Endothelial cell of umbilical vein (primary cell): ENCODE measurements around the gene MINDY4. TPM values are rescaled to one million over a fixed set of nuclear protein-coding genes. Genes with fewer than 3 reads are reported as not detected.

ENCODE experiments used
- BruUV-seq: library from RNA; stranded (reverse); fragments of 400-500 nt; replicated peaks from 2 replicates; lab custom pipeline; 2021; lab: Mats Ljungman, UMichigan
- CTCF ChIA-PET: fragments of 300-600, 350-600 bp; sonication (Branson Sonifier 250); formaldehyde crosslinking; loops from one replicate; lab custom pipeline; 2021; ENCODE audit warnings: antibody characterized with exemption, inconsistent platforms; lab: Charles Lee
- POLR2A ChIA-PET: fragments of 300-600, 350-600 bp; sonication (Branson Sonifier 250); formaldehyde crosslinking; loops from one replicate; lab custom pipeline; 2021; ENCODE audit warnings: antibody characterized with exemption, inconsistent platforms; lab: Charles Lee
- DNase-seq: peaks from one replicate; pipeline ENCODE4 v3.0.0-alpha.2; 2011; ENCODE audit warnings: low read depth, low spot score
- FAIRE-seq: peaks from 2 replicates; lab custom pipeline; 2011; peaks lifted over from hg19 to GRCh38; lab: Jason Lieb, UNC
- H2AFZ ChIP-seq: 2 replicates; pipeline ENCODE4 v1.6.0; 2012; ENCODE audit warnings: low read depth, low read length, control low read depth, inconsistent platforms
- H3K27ac ChIP-seq: 2 replicates; pipeline ENCODE4 v1.5.1; 2011; ENCODE audit warnings: low read depth, mild to moderate bottlenecking, control low read depth, low read length, moderate library complexity; ENCODE audit not compliant: insufficient read depth
- H3K27me3 ChIP-seq, 2 experiments: 2 replicates each; pipeline versions ENCODE4 v1.6.0 to v1.6.1; 2011; ENCODE audit warnings: low read length in 2 of 2, mixed read lengths in 1 of 2; ENCODE audit not compliant: control insufficient read depth in 2 of 2, insufficient read depth in 2 of 2
- H3K36me3 ChIP-seq, 2 experiments: 2 replicates in 1 of 2; 3 replicates in 1 of 2; pipeline ENCODE4 v1.5.1; 2011; ENCODE audit warnings: low read length in 2 of 2, mild to moderate bottlenecking in 1 of 2, moderate library complexity in 1 of 2; ENCODE audit not compliant: control insufficient read depth in 2 of 2, insufficient read depth in 2 of 2; ENCODE audit errors: extremely low read depth in 1 of 2
- H3K4me1 ChIP-seq: 3 replicates; pipeline ENCODE4 v1.5.1; 2011; ENCODE audit warnings: mild to moderate bottlenecking, low read length; ENCODE audit not compliant: control insufficient read depth, insufficient read depth; ENCODE audit errors: extremely low read depth
- H3K4me2 ChIP-seq: 2 replicates; pipeline ENCODE4 v1.6.1; 2011; ENCODE audit warnings: low read length, control low read depth, mixed read lengths; ENCODE audit not compliant: insufficient read depth
- H3K4me3 ChIP-seq, 3 experiments: fragments of 200-600 bp in 1 of 3; sonication (generic), shearing (Covaris generic) in 1 of 3; replicated peaks in 1 of 3; 2 replicates each; pipeline ENCODE4 v1.5.1; 2011 to 2016; ENCODE audit warnings: control low read depth in 3 of 3, low read length in 3 of 3, mild to moderate bottlenecking in 2 of 3, inconsistent platforms in 1 of 3, low read depth in 1 of 3, moderate library complexity in 1 of 3; ENCODE audit not compliant: insufficient read depth in 1 of 3
- H3K79me2 ChIP-seq: 2 replicates; pipeline ENCODE4 v1.6.0; 2012; ENCODE audit warnings: low read length, inconsistent platforms; ENCODE audit not compliant: control insufficient read depth, insufficient read depth
- H3K9ac ChIP-seq: replicated peaks from 2 replicates; pipeline ENCODE3; 2011; ENCODE audit warnings: low read length, control low read depth; ENCODE audit not compliant: insufficient read depth; ENCODE audit errors: extremely low read depth
- H3K9me1 ChIP-seq: replicated peaks from 3 replicates; pipeline ENCODE4 v1.6.0; 2011; ENCODE audit warnings: mild to moderate bottlenecking, low read length; ENCODE audit not compliant: control insufficient read depth, insufficient read depth; ENCODE audit errors: extremely low read depth
- H3K9me3 ChIP-seq: replicated peaks from 2 replicates; pipeline ENCODE4 v1.5.1; 2012; ENCODE audit warnings: low read length, inconsistent platforms; ENCODE audit not compliant: control insufficient read depth, insufficient read depth
- H4K20me1 ChIP-seq: replicated peaks from 2 replicates; pipeline ENCODE3; 2011; ENCODE audit warnings: mild to moderate bottlenecking, low read length; ENCODE audit not compliant: control insufficient read depth, insufficient read depth; ENCODE audit errors: extremely low read depth
- CTCF ChIP-seq, 2 donors: IDR thresholded peaks; 1 replicate in 1 of 2; 2 replicates in 1 of 2; pipeline ENCODE4 v1.5.1; 2011; ENCODE audit warnings: low read length in 2 of 2, mild to moderate bottlenecking in 2 of 2, moderate library complexity in 2 of 2, control low read depth in 1 of 2, inconsistent platforms in 1 of 2, low read depth in 1 of 2; ENCODE audit not compliant: insufficient read depth in 1 of 2; ENCODE audit errors: extremely low read depth in 1 of 2
- EZH2 ChIP-seq: IDR thresholded peaks from 2 replicates; pipeline ENCODE4 v1.6.1; 2012; ENCODE audit warnings: borderline replicate concordance, low read depth, mild to moderate bottlenecking, moderate library complexity, low read length, inconsistent platforms; ENCODE audit not compliant: severe bottlenecking
- FOS ChIP-seq: IDR thresholded peaks from 2 replicates; pipeline ENCODE4 v1.6.1; 2011; ENCODE audit warnings: mild to moderate bottlenecking, low read length, moderate library complexity, borderline replicate concordance; ENCODE audit not compliant: insufficient read depth
- GATA2 ChIP-seq: IDR thresholded peaks from 2 replicates; pipeline ENCODE4 v1.7.0; 2011; ENCODE audit warnings: low read depth, mild to moderate bottlenecking, moderate library complexity, mixed read lengths, low read length; ENCODE audit not compliant: insufficient read length, insufficient read depth
- JUN ChIP-seq: IDR thresholded peaks from 2 replicates; pipeline ENCODE4 v1.6.1; 2011; ENCODE audit warnings: borderline replicate concordance, low read depth; ENCODE audit not compliant: insufficient read length, insufficient read depth
- MYC ChIP-seq: IDR thresholded peaks from one replicate; pipeline ENCODE4 v1.6.1; 2011; ENCODE audit warnings: mild to moderate bottlenecking, low read depth, low read length
- POLR2A ChIP-seq: IDR thresholded peaks from 2 replicates; pipeline ENCODE4 v1.6.1; 2012; ENCODE audit warnings: low read depth, mild to moderate bottlenecking, control low read depth, low read length
- POLR2AphosphoS5 ChIP-seq: IDR thresholded peaks from 2 replicates; pipeline ENCODE4 v1.6.1; 2012; ENCODE audit warnings: low read depth, mild to moderate bottlenecking, control low read depth, low read length, moderate library complexity; ENCODE audit not compliant: insufficient read depth
- dilution Hi-C: fragments of 300-500 bp; cut with MboI; formaldehyde crosslinking; loops from one replicate; pipeline ENCODE4 v1.15.0; 2019; ENCODE audit warnings: low sequenced_read_pairs; ENCODE audit not compliant: extremely low pct_ligation_motif_present
- intact Hi-C: fragments of 100-400 bp; cut with micrococcal nuclease; formaldehyde crosslinking; loops from one replicate; pipeline ENCODE4 v1.10.0; 2022
- polyA plus RNA-seq, 4 experiments: library from polyadenylated mRNA; depleted of rRNA in 3 of 4; stranded (reverse) in 3 of 4; unstranded in 1 of 4; fragments of >200 nt; gene quantifications; 2 replicates each; pipeline versions ENCODE4 v1.2.1 to v1.2.3, GENCODE V29; 2011 to 2012; ENCODE audit warnings: missing spikeins in 1 of 4
- total RNA-seq: library from RNA; stranded (reverse); gene quantifications from 2 replicates; pipeline ENCODE4 v1.2.3, GENCODE V29; 2021
- TF ChIP-seq, protein P1 (sequence below): IDR thresholded peaks from 2 replicates; pipeline ENCODE4 v1.6.1; 2011; ENCODE audit not compliant: insufficient read depth, insufficient read length

MINDY4 gene
- total and polyA plus RNA-seq, 2 donors (not counting 3 experiments of a cell fraction or from before 2014, with no cell fraction given): 2.2 to 4.7 TPM

DNA sequence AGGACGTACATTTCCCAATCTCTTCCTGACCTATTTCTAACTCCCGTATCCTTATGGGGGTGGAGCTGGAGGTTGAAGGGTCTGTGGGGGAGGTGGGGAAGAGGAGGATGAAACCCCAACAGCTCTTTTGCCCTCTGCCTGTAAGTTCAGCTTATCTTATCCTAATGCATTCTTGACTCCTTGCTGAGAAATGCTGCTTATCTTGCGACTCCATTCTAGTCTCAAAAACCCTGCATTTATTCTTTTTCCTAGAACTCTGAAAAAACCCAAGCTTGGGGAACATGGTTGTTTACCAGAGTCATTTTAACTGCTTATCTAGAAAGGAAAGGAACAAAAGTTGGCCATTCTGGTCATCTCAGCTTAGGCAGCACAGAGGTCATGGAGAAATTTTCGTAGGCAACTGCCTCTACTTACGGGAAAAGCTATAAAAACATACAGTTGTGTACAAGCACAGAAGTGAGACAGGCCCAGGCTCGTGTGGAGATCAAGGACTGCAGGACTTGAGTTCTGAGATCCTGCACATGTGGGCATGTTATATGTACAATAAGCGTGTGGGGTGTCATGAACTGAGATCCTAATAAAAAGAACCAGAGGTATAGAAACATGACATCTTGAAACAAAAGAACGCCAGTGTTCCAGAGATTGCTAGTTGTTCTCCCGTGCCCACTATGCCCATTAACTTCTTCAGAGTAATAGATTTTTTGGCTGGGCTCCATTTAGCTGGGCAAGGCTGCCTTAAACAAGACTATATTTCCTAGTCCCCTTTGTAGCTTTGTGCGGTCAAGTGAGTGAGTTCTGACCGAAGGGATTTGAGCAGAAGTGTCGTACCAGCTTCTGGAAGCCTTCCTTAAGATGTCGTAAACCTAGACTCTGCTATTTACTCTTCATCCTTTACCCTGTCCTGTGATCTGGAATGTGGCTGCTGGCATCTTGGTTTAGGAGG, 9.7 kb upstream of the MINDY4 start:
- Histone ChIP-seq H4K20me1 (no peaks in the 10 kb centered on the region), H3K27me3 (peaks cover 34 to 36% of the 10 kb centered on the region in 2 experiments), H3K4me2 (no peak overlapping the region), H3K9me1 (no peaks in the 10 kb centered on the region), H3K79me2 (no peaks in the 10 kb centered on the region), H3K4me3 (no peak overlapping the region), H3K36me3 (no peaks in the 10 kb centered on the region), H3K9ac (no peak overlapping the region), H3K4me1 (no peaks in the 10 kb centered on the region), H3K9me3 (no peaks in the 10 kb centered on the region), H3K27ac (no peak overlapping the region), H2AFZ (no peak overlapping the region)
- intact Hi-C loops (no loop called here), dilution Hi-C loops (no loop called here)
- TF ChIP-seq EZH2 (peak; percentile 46), GATA2 (no peak)
- POLR2A ChIA-PET: no interaction called here
- no TSS peak for BruUV-seq
- CTCF ChIA-PET: interaction anchor here (1.3 kb wide), 2 partner anchors 16 to 361 kb away, joined by 3 to 4 read pairs; no protein-coding TSS in a partner anchor
- FAIRE-seq (no peak), DNase-seq (peak; percentile 20)

DNA sequence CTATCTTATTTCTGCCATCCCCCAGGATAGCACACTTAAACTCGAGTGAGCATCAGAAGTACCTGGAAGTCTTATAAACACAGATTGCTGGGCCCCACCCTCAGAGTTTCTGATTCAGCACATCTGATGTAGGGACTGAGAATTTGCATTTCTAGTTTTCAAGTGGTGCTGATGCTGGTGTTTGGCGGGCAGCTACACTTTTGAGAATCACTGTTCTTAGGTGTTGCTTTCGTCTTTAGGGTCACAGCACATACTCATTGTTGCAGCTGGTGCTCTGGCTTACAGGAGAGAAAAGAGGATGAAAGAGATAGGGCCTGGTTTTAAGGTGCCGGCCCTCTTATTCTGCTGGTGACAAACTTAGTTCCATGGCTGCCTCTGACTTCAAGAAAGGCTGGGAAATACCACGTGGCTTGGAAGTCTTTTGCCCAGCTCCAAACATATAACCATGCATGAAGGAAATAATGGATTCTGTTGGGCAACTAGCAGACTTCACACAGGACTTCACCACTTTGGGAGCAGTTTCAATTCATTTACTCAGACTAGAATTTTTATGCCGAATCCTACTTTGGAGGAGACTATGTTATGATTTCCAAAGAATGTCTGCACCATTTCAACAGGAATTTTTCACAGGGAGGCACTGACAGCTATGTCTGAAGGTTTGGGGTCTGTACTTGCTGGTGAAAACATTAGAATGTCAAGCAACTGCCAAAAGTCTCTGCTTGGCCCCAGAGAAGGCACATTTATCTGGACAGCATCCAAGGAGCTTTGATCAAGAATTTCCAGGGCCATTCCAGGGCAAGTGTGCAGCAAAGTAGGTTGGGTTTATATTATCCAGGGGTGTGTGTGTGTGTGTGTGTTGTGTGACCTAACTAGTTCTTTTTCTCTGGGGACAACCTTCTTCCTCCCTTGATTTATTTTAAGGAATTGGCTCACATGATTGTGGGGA, 6.9 kb upstream of the MINDY4 start:
- H3K4me3 ChIP-seq: no peak overlapping the region
- no peaks in the 10 kb centered on the region for H3K79me2 ChIP-seq
- no peak for FAIRE-seq
- TF ChIP-seq CTCF (IDR thresholded peaks at IDR 0.05; ENCODE audit: extremely low read depth in 1 of 2, insufficient read depth in 1 of 2, low read depth in 1 of 2, low read length in 2 of 2) (no peak), MYC (no peak), JUN (no peak), GATA2 (no peak), POLR2A (no peak), EZH2 (no peak), POLR2AphosphoS5 (no peak), FOS (no peak)
- TF ChIP-seq, protein P1, sequence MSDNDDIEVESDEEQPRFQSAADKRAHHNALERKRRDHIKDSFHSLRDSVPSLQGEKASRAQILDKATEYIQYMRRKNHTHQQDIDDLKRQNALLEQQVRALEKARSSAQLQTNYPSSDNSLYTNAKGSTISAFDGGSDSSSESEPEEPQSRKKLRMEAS: no peak
- no peaks in the 10 kb centered on the region for H3K4me1 ChIP-seq
- H3K9me3 ChIP-seq: no peaks in the 10 kb centered on the region
- dilution Hi-C loops: no loop called here
- intact Hi-C loops: no loop called here
- CTCF ChIA-PET: interaction anchor here (0.6 to 1.6 kb wide), 3 partner anchors 24 to 358 kb away, joined by 3 to 6 read pairs (median 3); no protein-coding TSS in a partner anchor
- no peak overlapping the region for H3K27ac ChIP-seq
- BruUV-seq: no TSS peak
- H3K9me1 ChIP-seq: no peaks in the 10 kb centered on the region
- H3K27me3 ChIP-seq: peaks cover 34 to 38% of the 10 kb centered on the region in 2 experiments
- no peak overlapping the region for H2AFZ ChIP-seq
- no peak overlapping the region for H3K4me2 ChIP-seq
- POLR2A ChIA-PET: no interaction called here
- peak; percentile 6 for DNase-seq
- H4K20me1 ChIP-seq: no peaks in the 10 kb centered on the region
- H3K36me3 ChIP-seq: no peaks in the 10 kb centered on the region
- no peak overlapping the region for H3K9ac ChIP-seq
